Esophagus squamous epithelium (tissue), 4 donors: Measurements from ENCODE around the gene KRT31.

Source experiments
- POLR2A ChIP-seq, 4 donors: fragments of 450-650 bp; IDR thresholded peaks; one replicate each; pipeline ENCODE4 v1.6.1; 2017; ENCODE audit warnings: antibody characterized with exemption in 4 of 4, mild to moderate bottlenecking in 4 of 4, moderate library complexity in 3 of 4
- TF ChIP-seq, protein P1 (sequence below), 6 experiments: fragments of 450-650 bp in 4 of 6; fragments of 200-600 bp in 2 of 6; sonication (generic) in 2 of 6; IDR thresholded peaks; one replicate each; pipeline ENCODE4 v1.5.1; 2016 to 2019; ENCODE audit warnings: antibody characterized with exemption in 6 of 6, mild to moderate bottlenecking in 4 of 6, moderate library complexity in 4 of 6

DNA sequence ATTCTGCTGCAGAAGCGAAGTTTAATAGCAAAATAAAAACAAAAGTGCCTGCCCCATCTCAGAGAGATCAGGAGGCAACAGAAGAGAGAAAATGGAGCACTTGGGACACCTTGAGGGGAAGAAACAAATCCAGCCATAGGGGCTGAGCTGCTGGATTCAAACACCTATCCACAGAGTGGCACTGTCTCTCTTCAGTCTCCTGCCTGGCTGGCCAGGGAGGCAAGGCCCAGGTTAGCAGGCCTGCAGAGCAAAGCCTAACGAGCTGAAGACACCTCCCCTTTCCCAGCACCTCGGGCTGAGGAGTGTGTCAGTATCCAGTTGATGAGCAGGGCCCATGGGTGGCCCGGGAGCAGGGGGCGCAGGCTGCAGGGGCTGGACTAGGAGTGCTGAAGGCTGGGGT lies 8.8 kb upstream of the KRT31 start:
- TF ChIP-seq, protein P1, sequence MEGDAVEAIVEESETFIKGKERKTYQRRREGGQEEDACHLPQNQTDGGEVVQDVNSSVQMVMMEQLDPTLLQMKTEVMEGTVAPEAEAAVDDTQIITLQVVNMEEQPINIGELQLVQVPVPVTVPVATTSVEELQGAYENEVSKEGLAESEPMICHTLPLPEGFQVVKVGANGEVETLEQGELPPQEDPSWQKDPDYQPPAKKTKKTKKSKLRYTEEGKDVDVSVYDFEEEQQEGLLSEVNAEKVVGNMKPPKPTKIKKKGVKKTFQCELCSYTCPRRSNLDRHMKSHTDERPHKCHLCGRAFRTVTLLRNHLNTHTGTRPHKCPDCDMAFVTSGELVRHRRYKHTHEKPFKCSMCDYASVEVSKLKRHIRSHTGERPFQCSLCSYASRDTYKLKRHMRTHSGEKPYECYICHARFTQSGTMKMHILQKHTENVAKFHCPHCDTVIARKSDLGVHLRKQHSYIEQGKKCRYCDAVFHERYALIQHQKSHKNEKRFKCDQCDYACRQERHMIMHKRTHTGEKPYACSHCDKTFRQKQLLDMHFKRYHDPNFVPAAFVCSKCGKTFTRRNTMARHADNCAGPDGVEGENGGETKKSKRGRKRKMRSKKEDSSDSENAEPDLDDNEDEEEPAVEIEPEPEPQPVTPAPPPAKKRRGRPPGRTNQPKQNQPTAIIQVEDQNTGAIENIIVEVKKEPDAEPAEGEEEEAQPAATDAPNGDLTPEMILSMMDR (IDR thresholded peaks at IDR 0.05): peak in 4 of 6 experiments; percentile 17 to 46 (median 22)
- TF ChIP-seq POLR2A (IDR thresholded peaks at IDR 0.05): no peak
